ENCODE measurements around the gene CBARP. TPM values are rescaled to one million over a fixed set of nuclear protein-coding genes. Genes with fewer than 3 reads are reported as not detected.
A peak's percentile ranks its signal among the peaks of the same experiment; 100 is the strongest.
"Not testable (repeated sequence)": the region's sequence is repeated elsewhere in the genome, so short reads cannot be mapped to it uniquely, and the experiment has no call there.

Gene CBARP
- total RNA-seq, 1 donor from 2014 or later = 1.9 TPM

DNA sequence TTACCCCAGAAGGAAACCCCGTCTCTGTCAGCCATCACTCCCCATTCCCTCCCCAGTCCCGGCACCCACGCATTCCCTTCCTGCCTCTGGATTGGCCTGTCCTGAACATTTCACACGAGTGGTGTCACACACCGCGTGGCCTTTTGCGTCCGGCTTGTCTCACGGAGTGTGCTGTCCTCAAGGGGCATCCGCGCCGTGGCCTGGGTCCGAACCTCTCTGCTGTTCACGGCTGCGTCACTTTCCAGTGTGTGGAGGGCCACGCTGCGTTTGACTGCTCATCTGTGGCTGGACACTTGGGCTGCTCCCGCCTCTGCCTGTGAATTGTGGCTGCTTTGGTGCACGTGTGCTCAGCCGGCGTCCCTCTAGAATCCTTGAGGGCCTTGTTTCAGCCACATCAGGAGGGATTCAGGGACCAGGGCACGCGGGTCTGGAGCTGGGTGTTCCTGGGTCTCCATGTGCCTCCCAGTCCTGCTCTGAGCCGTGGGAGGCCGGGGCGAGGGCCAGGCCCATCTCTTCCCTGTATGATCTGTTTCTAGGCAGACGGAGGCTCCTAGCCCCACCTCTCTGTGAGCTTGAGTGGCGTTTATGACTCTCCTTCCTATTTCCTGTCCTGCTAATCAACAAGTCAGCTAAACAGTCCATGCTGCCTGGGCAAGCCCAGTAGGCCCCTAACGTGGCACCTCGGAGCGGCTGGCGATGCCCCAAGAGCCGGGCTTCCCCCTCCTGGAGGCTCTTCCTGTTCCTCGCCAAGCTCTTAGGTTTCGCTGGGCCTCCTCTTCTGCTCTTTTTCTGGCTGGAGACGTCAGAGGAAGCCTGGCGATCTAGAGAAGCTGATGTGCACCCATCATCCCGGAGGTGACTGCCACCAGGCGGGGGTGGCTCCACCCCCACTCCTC is 24.2 kb downstream of the CBARP start:
- Mint-ChIP-seq H3K27me3 (no peaks in the 10 kb centered on the region), H3K36me3 (ENCODE audit: low read depth) (peaks cover 18% of the 10 kb centered on the region), H3K4me3 (peak overlapping the region; percentile 82), H3K27ac (peak overlapping the region; percentile 99), H3K4me1 (peaks cover 20% of the 10 kb centered on the region), H3K9me3 (no peaks in the 10 kb centered on the region)
- intact Hi-C loops (cut with micrococcal nuclease) = no loop called here
- peak; percentile 87 for DNase-seq

DNA sequence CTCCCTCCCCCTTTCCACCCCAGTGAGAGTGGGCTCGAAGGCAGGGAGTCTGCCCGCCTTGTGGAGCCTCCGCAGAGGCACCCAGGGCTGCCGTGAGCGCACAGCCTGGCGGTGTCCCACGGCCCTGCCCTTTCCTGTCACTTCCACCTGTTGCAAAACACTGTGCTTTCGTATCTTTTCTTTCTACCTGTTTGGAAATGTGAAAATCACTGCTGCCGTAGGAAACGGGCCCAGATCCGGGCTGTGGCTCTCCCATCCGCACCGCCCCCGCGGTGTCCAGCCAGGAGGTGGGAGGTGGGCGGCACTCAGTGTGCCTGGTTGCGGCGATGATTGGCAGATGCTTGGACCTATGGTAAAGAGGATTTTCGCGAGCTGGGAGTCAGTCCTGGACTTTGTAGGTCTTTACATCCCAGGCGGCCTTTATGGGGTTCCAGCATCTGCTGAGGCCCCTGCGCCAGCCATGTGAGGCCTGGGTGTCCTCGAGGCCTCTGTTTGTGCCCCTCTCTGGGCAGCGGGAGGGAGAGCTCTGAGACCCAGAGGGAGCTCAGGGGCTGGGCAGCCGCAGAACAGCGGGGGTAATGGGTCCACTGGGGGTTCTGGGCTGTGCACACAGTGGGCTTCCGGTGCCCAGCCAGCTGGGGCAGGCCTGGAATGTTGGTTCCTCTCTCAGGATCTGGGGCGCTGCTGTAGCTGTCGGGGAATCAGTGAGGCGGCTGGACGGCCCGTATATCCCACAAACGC is 26.1 kb downstream of the CBARP start:
- DNase-seq = no peak
- intact Hi-C loops (cut with micrococcal nuclease) = no loop called here
- Mint-ChIP-seq H3K36me3 (ENCODE audit: low read depth) (peaks cover 32% of the 10 kb centered on the region), H3K4me1 (peaks cover 27% of the 10 kb centered on the region), H3K9me3 (no peaks in the 10 kb centered on the region), H3K27ac (peak overlapping the region; percentile 53), H3K4me3 (peak overlapping the region; percentile 26), H3K27me3 (no peaks in the 10 kb centered on the region)

DNA sequence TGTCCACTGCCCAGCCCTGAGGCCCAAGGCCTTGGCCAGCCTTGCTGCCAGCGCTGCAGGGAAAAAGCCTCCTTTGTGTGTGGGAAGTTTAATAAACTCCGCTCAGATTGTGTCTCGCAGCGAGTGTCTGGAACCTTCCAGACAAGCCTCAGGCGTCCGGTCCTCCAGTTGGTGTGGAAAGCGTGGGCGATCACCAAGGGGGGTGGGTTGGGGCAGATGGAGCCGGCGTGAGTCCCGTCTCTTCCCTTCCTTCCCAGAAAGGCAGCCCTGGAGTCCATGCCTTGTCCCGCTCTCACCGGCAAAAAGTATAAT is 27.6 kb downstream of the CBARP start:
- Mint-ChIP-seq H3K4me3 (no peak overlapping the region), H3K27me3 (no peaks in the 10 kb centered on the region), H3K36me3 (ENCODE audit: low read depth) (peaks cover 34% of the 10 kb centered on the region), H3K4me1 (peaks cover 29% of the 10 kb centered on the region), H3K27ac (peak overlapping the region; percentile 8), H3K9me3 (no peaks in the 10 kb centered on the region)
- no peak for DNase-seq
- intact Hi-C loops (cut with micrococcal nuclease) = no loop called here

DNA sequence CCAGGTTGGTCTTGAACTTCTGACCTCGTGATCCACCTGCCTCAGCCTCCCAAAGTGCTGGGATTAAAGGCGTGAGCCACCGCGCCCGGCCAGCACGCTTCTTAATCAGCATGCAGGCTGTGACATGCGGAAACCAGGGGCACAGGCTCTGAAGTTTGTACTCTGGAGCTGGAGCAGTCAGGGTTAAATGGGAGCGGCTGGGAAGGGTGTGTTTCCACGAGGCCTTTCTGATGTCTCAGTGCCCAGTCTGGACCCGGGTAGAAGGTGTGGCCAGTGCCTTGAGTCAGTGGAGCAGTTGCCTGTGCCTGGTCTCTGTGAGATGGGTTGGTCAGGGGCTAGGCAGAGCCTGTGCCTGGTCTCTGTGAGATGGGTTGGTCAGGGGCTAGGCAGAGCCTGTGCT is 29.0 kb downstream of the CBARP start:
- H3K27ac Mint-ChIP-seq = not testable (repeated sequence)

DNA sequence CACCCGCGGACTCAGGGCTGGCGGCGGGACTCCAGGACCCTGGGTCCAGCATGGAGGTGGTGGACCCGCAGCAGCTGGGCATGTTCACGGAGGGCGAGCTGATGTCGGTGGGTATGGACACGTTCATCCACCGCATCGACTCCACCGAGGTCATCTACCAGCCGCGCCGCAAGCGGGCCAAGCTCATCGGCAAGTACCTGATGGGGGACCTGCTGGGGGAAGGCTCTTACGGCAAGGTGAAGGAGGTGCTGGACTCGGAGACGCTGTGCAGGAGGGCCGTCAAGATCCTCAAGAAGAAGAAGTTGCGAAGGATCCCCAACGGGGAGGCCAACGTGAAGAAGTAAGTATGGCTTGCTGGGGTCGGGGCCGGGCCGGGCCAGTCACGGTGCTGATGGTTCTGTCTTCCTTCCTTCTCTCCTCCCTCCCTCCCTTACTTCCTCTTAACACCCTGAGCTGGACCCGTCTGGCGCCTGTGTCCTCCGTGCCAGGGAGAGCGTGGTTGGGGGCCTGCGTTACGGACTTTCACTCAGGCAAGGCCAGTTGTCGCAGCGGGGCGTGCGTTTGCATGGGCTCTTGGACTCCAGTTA is 30.8 kb downstream of the CBARP start:
- peak; percentile 80 for DNase-seq
- Mint-ChIP-seq H3K27me3 (no peaks in the 10 kb centered on the region), H3K4me1 (peaks cover 24% of the 10 kb centered on the region), H3K27ac (peak overlapping the region; percentile 90), H3K9me3 (no peaks in the 10 kb centered on the region), H3K4me3 (peak overlapping the region; percentile 97), H3K36me3 (ENCODE audit: low read depth) (peaks cover 23% of the 10 kb centered on the region)
- intact Hi-C loops (cut with micrococcal nuclease) = no loop called here

More for the DNA sequence above, 29.0 kb downstream of the CBARP start:
- H3K27me3 Mint-ChIP-seq; H3K9me3 Mint-ChIP-seq; intact Hi-C loops (cut with micrococcal nuclease); DNase-seq: not testable (repeated sequence)
- Mint-ChIP-seq H3K4me3 (peak overlapping the region; percentile 35), H3K4me1 (peaks cover 24% of the 10 kb centered on the region), H3K36me3 (ENCODE audit: low read depth) (peaks cover 32% of the 10 kb centered on the region)

DNA sequence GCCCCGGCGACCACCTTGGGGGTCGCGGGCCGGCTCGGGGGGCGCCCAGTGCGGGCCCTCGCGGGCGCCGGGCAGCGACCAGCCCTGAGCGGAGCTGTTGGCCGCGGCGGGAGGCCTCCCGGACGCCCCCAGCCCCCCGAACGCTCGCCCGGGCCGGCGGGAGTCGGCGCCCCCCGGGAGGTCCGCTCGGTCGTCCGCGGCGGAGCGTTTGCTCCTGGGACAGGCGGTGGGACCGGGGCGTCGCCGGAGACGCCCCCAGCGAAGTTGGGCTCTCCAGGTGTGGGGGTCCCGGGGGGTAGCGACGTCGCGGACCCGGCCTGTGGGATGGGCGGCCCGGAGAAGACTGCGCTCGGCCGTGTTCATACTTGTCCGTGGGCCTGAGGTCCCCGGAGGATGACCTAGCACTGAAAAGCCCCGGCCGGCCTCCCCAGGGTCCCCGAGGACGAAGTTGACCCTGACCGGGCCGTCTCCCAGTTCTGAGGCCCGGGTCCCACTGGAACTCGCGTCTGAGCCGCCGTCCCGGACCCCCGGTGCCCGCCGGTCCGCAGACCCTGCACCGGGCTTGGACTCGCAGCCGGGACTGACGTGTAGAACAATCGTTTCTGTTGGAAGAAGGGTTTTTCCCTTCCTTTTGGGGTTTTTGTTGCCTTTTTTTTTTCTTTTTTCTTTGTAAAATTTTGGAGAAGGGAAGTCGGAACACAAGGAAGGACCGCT is 31.5 kb downstream of the CBARP start:
- Mint-ChIP-seq H3K9me3 (no peaks in the 10 kb centered on the region), H3K27me3 (no peaks in the 10 kb centered on the region), H3K4me1 (peaks cover 21% of the 10 kb centered on the region), H3K4me3 (peak overlapping the region; percentile 97), H3K36me3 (ENCODE audit: low read depth) (peaks cover 20% of the 10 kb centered on the region), H3K27ac (peak overlapping the region; percentile 90)
- intact Hi-C loops (cut with micrococcal nuclease) = no loop called here
- DNase-seq = peak; percentile 72

DNA sequence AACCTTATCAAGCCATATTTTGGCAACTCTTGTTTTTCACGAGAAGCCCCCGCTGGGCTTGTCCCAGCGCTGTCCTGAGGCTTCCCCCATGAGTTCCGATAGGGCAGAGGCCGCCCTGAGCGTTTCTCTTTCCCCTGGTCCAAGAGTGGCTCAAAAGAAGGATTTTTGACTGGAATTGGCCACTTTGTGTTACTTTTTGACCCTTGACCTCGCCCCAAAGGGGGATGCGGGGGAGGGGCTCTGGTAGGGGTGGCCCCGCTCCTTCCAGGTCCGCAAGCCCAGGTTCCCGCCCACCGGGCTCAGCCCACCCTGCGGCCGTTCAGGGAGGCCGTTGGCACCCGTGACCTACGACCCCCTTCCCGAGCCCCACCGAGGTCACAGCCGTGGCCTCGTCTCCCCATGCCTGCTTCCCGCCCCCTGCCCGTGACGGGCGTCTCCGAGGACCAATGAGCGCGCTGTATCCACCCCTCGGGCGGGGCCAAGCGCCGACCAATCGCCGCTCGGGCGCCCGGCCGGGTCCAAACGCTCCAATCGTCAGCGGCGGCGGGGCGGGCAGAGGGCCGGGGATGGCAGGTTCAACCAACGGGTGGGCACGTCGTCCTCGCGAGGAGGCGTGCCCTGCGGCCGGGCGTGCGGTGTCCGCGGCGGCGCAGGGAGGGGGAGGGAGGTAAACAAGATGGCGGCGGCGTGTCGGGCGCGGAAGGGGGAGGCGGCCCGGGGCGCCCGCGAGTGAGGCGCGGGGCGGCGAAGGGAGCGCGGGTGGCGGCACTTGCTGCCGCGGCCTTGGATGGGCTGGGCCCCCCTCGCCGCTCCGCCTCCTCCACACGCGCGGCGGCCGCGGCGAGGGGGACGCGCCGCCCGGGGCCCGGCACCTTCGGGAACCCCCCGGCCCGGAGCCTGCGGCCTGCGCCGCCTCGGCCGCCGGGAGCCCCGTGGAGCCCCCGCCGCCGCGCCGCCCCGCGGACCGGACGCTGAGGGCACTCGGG is 32.4 kb downstream of the CBARP start, which contains the start of gene STK11:
Gene STK11 (plus strand): TSS at position 665 of the 986 bp plus-strand sequence. CDS start 1,136 bp downstream, outside the sequence.
- Mint-ChIP-seq H3K27me3 (no peaks in the 10 kb centered on the region), H3K4me3 (peak within 1 kb of the TSS; percentile 97), H3K9me3 (no peaks in the 10 kb centered on the region), H3K4me1 (peaks cover 21% of the 10 kb centered on the region), H3K27ac (peak within 1 kb of the TSS; percentile 90), H3K36me3 (ENCODE audit: low read depth) (peaks cover 20% of the 10 kb centered on the region)
- intact Hi-C loops (cut with micrococcal nuclease) = no loop called here
- peak; percentile 100 for DNase-seq

DNA sequence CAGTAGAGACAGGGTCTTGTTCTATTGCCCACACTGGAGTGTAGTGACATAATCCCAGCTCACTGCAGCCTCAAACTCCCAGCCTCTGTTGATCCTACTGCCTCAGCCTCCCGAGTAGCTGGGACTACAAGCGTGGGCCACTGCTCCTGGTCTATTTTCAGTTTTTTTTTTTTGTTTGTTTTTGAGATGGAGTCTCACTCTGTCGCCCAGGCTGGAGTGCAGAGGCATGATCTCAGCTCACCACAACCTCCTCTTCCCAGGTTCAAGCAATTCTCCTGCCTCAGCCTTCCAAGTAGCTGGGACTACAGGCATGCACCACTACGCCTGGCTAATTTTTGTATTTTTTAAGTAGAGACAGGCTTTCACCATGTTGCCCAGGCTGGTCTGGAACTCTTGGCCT is 37.2 kb downstream of the CBARP start:
- H3K27me3 Mint-ChIP-seq; DNase-seq; H3K36me3 Mint-ChIP-seq (ENCODE audit: low read depth); intact Hi-C loops (cut with micrococcal nuclease); H3K27ac Mint-ChIP-seq; H3K4me3 Mint-ChIP-seq; H3K4me1 Mint-ChIP-seq; H3K9me3 Mint-ChIP-seq: not testable (repeated sequence)

DNA sequence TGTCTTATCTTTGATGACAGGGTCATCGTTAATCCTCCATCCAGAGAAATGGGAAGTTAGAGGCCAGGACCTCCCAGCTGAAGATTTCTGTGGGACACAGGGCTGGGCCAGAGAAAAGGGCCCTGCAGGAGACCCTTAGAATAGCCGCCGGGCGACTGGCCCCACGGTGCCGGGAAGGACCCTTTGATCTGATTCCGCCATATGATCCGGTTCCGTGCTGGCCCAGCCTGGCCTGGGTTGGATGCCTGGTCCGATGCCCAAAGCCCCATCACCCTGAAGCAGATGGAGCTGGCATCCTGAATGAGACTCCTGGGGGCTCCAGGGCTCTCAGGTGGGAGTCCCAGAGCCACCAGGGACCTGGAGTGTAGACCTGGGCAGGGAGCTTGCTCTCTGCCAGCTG is 38.3 kb downstream of the CBARP start:
- Mint-ChIP-seq H3K36me3 (ENCODE audit: low read depth) (no peaks in the 10 kb centered on the region), H3K4me3 (no peak overlapping the region), H3K9me3 (no peaks in the 10 kb centered on the region), H3K4me1 (peaks cover 8% of the 10 kb centered on the region), H3K27ac (no peak overlapping the region), H3K27me3 (no peaks in the 10 kb centered on the region)
- DNase-seq = no peak
- intact Hi-C loops (cut with micrococcal nuclease) = no loop called here

DNA sequence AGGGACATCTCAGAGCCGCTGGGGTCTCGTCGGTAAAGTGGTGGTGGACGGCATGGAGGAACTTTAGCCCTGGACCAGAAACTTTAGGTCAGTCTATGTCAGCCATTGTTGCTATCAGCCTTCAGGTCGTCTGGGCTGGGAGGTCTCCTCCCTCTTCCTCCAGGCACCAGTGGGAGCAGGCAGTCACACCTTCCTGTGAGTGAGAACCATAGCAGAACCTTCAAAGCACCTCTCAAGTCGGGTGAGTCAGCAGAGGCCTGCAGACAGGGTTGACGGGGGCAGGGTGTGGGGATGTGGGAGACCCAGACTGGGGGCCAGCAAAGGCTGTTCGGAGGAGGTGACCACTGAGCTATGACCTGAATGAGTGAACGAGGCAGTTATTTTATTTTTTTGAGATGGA is 48.4 kb downstream of the CBARP start:
- peak overlapping the region; percentile 36 for H3K4me3 Mint-ChIP-seq
- H3K27me3 Mint-ChIP-seq = no peaks in the 10 kb centered on the region
- no peaks in the 10 kb centered on the region for H3K36me3 Mint-ChIP-seq (ENCODE audit: low read depth)
- H3K27ac Mint-ChIP-seq = peak overlapping the region; percentile 68
- intact Hi-C loops (cut with micrococcal nuclease) = no loop called here
- H3K9me3 Mint-ChIP-seq = no peaks in the 10 kb centered on the region
- H3K4me1 Mint-ChIP-seq = peaks cover 27% of the 10 kb centered on the region
- DNase-seq = peak; percentile 85

DNA sequence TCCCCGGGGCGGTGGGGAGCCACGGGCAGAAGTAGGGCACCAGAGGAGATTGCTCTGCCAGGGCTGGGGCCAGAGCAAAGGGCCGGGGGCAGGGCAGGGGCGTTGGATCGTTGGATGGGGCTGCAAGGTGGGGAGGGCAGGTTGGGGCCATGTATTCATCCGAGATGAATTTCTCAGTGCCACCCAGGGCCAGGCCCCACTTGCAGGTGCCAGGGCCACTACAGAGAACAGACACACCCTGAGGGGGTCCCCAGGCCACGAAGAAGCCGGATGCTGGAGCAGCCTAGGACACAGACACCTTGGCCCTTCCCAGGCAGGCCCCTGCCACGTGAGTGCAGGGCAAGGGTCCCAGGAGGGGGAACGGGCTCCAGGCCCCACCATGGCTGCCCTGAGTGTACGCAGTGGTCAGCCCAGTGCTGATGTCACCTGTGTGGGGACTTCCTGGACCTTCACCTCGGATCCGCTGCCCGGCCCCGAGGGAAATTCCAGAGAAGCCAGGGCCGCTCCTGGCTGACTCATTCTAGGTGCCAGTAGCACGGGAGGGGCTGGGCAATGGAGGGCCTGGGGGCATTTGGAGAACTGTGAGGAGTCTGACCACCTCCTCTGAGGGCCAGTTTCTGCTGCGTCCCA is 54.1 kb downstream of the CBARP start:
- H3K27me3 Mint-ChIP-seq = peaks cover 2% of the 10 kb centered on the region
- peaks cover 16% of the 10 kb centered on the region for H3K4me1 Mint-ChIP-seq
- intact Hi-C loops (cut with micrococcal nuclease) = no loop called here
- DNase-seq = no peak
- no peak overlapping the region for H3K27ac Mint-ChIP-seq
- no peaks in the 10 kb centered on the region for H3K36me3 Mint-ChIP-seq (ENCODE audit: low read depth)
- H3K9me3 Mint-ChIP-seq = no peaks in the 10 kb centered on the region
- H3K4me3 Mint-ChIP-seq = no peak overlapping the region

DNA sequence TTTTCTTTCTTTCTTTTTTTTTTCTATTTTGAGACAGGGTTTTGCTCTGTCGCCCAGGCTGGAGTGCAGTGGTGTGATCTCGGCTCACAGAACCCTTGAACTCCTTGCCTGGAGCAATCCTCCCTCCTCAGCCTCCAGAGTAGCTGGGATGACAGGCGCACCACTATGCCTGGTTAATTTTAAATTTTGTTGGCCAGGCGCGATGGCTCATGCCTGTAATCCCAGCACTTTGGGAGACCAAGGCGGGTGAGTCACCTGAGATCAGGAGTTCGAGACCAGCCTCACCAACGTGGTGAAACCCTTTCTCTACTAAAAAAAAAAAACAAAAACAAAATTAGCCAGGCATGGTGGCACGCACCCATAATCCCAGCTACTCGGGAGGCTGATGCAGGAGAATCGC is 55.1 kb downstream of the CBARP start:
- Mint-ChIP-seq H3K27me3 (peaks cover 2% of the 10 kb centered on the region), H3K4me3 (no peak overlapping the region), H3K4me1 (peaks cover 16% of the 10 kb centered on the region), H3K27ac (no peak overlapping the region), H3K9me3 (no peaks in the 10 kb centered on the region), H3K36me3 (ENCODE audit: low read depth) (no peaks in the 10 kb centered on the region)
- DNase-seq = no peak
- intact Hi-C loops (cut with micrococcal nuclease) = no loop called here

Data from activated CD4-positive, alpha-beta T cell treated with anti-CD3 and anti-CD28 coated beads, Interleukin-2, amount 10 ng/mL, durations not matched to agents 24 days and 14 days (primary cell).